A549 (cell line): ENCODE data around the gene TXNDC17. TPM values are rescaled to one million over a fixed set of nuclear protein-coding genes. Genes with fewer than 3 reads are reported as not detected.

Experiments used
- ATAC-seq, 2 experiments: fragments of 200-7000 bp in 1 of 2; fragments of >200 bp in 1 of 2; cut with Nextera tagmentation in 1 of 2; cut with Tn5 transposase in 1 of 2; 3 replicates each; pipeline versions ENCODE4 v1.8.0 to v1.9.1; 2018 to 2020; ENCODE audit warnings: mild to moderate bottlenecking in 1 of 2, moderate library complexity in 1 of 2
- CTCF ChIA-PET: fragments of 300-600 bp; sonication (Branson Sonifier 250); formaldehyde crosslinking; extraction: SDS; loops from one replicate; lab custom pipeline; 2021; ENCODE audit warnings: antibody characterized with exemption, inconsistent platforms; lab: Yijun Ruan, JAX
- POLR2A ChIA-PET: fragments of 350-600 bp; formaldehyde crosslinking; extraction: SDS; loops from one replicate; lab custom pipeline; 2021; ENCODE audit warnings: antibody characterized with exemption, inconsistent platforms; lab: Yijun Ruan, JAX
- DNase-seq, 2 experiments: peaks; one replicate each; pipeline versions ENCODE4 v3.0.0 to v3.0.0-alpha.2; 2011 to 2016; ENCODE audit warnings: low read depth in 1 of 2, low spot score in 1 of 2
- FAIRE-seq: peaks from 2 replicates; lab custom pipeline; 2011; peaks lifted over from hg19 to GRCh38; lab: Jason Lieb, UNC
- H3K27ac ChIP-seq, 2 experiments: fragments of >200 bp; sonication (Bioruptor Twin); formaldehyde crosslinking; 3 replicates each; pipeline ENCODE4 v1.5.1; 2016 to 2017
- H3K4me1 ChIP-seq: fragments of >200 bp; sonication (Bioruptor Twin); formaldehyde crosslinking; 3 replicates; pipeline ENCODE4 v1.6.1; 2016
- H3K4me2 ChIP-seq: fragments of >200 bp; sonication (Bioruptor Twin); formaldehyde crosslinking; 3 replicates; pipeline ENCODE4 v1.6.1; 2016
- H3K4me3 ChIP-seq: fragments of >200 bp; sonication (Bioruptor Twin); formaldehyde crosslinking; 3 replicates; pipeline ENCODE4 v1.5.1; 2016
- H3K9me3 ChIP-seq: fragments of >200 bp; sonication (Bioruptor Twin); formaldehyde crosslinking; 3 replicates; pipeline ENCODE4 v1.6.1; 2016
- CBX2 ChIP-seq: fragments of 200-600 bp; sonication (generic); IDR thresholded peaks from 2 replicates; pipeline ENCODE4 v1.6.1; 2016; ENCODE audit warnings: low read depth, mild to moderate bottlenecking, borderline replicate concordance
- CEBPB ChIP-seq, 2 experiments: fragments of >200 bp in 1 of 2; sonication (Bioruptor Twin) in 1 of 2; formaldehyde crosslinking in 1 of 2; IDR thresholded peaks; 2 replicates each; pipeline ENCODE4 v1.6.1; 2012 to 2016
- EHF ChIP-seq: fragments of 250-450 bp; sonication (Bioruptor Pico); IDR thresholded peaks from 2 replicates; pipeline ENCODE4 v1.5.0; 2020; ENCODE audit warnings: mild to moderate bottlenecking
- EHMT2 ChIP-seq: fragments of 200-600 bp; sonication (generic); IDR thresholded peaks from 2 replicates; pipeline ENCODE4 v1.6.1; 2016; ENCODE audit warnings: antibody characterized with exemption, low read depth, mild to moderate bottlenecking, moderate library complexity
- HDAC2 ChIP-seq: fragments of 200-600 bp; sonication (generic); IDR thresholded peaks from 2 replicates; pipeline ENCODE4 v1.6.1; 2016
- HEYL ChIP-seq: fragments of 250-450 bp; sonication (Bioruptor Pico); IDR thresholded peaks from 2 replicates; pipeline ENCODE4 v1.8.0; 2021; ENCODE audit warnings: mild to moderate bottlenecking, moderate library complexity
- HOXA7 ChIP-seq: fragments of 250-450 bp; sonication (Bioruptor Pico); IDR thresholded peaks from 2 replicates; pipeline ENCODE4 v1.5.0; 2020; ENCODE audit warnings: mild to moderate bottlenecking, moderate library complexity
- HOXB13 ChIP-seq: fragments of 250-450 bp; sonication (Bioruptor Pico); IDR thresholded peaks from 2 replicates; pipeline ENCODE4 v1.5.0; 2020; ENCODE audit warnings: low read depth, mild to moderate bottlenecking, moderate library complexity
- HOXB5 ChIP-seq: fragments of 250-450 bp; sonication (Bioruptor Pico); IDR thresholded peaks from 2 replicates; pipeline ENCODE4 v1.5.0; 2020; ENCODE audit warnings: mild to moderate bottlenecking, moderate library complexity
- JUN ChIP-seq, 2 experiments: fragments of >200 bp; sonication (Bioruptor Twin); formaldehyde crosslinking; IDR thresholded peaks; 2 replicates in 1 of 2; 3 replicates in 1 of 2; pipeline ENCODE4 v1.6.1; 2016 to 2017
- JUNB ChIP-seq: fragments of >200 bp; sonication (Bioruptor Twin); formaldehyde crosslinking; IDR thresholded peaks from 2 replicates; pipeline ENCODE4 v1.6.1; 2016
- KDM1A ChIP-seq: fragments of 200-600 bp; sonication (generic); IDR thresholded peaks from 2 replicates; pipeline ENCODE4 v1.6.1; 2016; ENCODE audit warnings: low read depth, mild to moderate bottlenecking
- KDM5A ChIP-seq: fragments of 200-600 bp; sonication (generic); IDR thresholded peaks from 2 replicates; pipeline ENCODE4 v1.6.1; 2016; ENCODE audit warnings: antibody characterized with exemption, mild to moderate bottlenecking
- NR3C1 ChIP-seq: fragments of >200 bp; sonication (Bioruptor Twin); formaldehyde crosslinking; IDR thresholded peaks from 3 replicates; pipeline ENCODE4 v1.6.1; 2017
- PHF8 ChIP-seq: fragments of 200-600 bp; sonication (generic); IDR thresholded peaks from 2 replicates; pipeline ENCODE4 v1.6.1; 2016; ENCODE audit warnings: low read depth, mild to moderate bottlenecking, antibody characterized with exemption, moderate library complexity, borderline replicate concordance
- POLR2A ChIP-seq: IDR thresholded peaks from 2 replicates; pipeline ENCODE4 v1.6.1; 2012; ENCODE audit warnings: mild to moderate bottlenecking, low read length
- RAD21 ChIP-seq, 2 experiments: fragments of >200 bp in 1 of 2; sonication (Bioruptor Twin) in 1 of 2; formaldehyde crosslinking in 1 of 2; IDR thresholded peaks in 1 of 2; conservative IDR thresholded peaks in 1 of 2; 2 replicates in 1 of 2; 3 replicates in 1 of 2; pipeline ENCODE4 v1.6.1; 2012 to 2018; ENCODE audit warnings: inconsistent platforms in 1 of 2
- RARB ChIP-seq: fragments of 250-450 bp; sonication (Bioruptor Pico); IDR thresholded peaks from 2 replicates; pipeline ENCODE4 v1.8.0; 2021; ENCODE audit warnings: mild to moderate bottlenecking, moderate library complexity
- RCOR1 ChIP-seq: fragments of 150-350 bp; IDR thresholded peaks from 2 replicates; pipeline ENCODE4 v1.6.1; 2014; ENCODE audit warnings: antibody characterized with exemption, low read length, low read depth
- RFX5 ChIP-seq: fragments of 450-650 bp; IDR thresholded peaks from 2 replicates; pipeline ENCODE4 v1.7.1; 2014; ENCODE audit warnings: antibody characterized with exemption, mild to moderate bottlenecking, moderate library complexity
- RNF2 ChIP-seq: fragments of 200-600 bp; sonication (generic); IDR thresholded peaks from 2 replicates; pipeline ENCODE4 v1.6.1; 2016; ENCODE audit warnings: low read depth, mild to moderate bottlenecking, antibody characterized with exemption, moderate library complexity, borderline replicate concordance
- SMC3 ChIP-seq: fragments of >200 bp; sonication (Bioruptor Twin); formaldehyde crosslinking; IDR thresholded peaks from 3 replicates; pipeline ENCODE4 v1.6.1; 2018; ENCODE audit warnings: inconsistent platforms
- SREBF2 ChIP-seq: fragments of 450-650 bp; IDR thresholded peaks from 2 replicates; pipeline ENCODE4 v1.6.1; 2014; ENCODE audit warnings: mild to moderate bottlenecking, moderate library complexity
- TFCP2L1 ChIP-seq: fragments of 250-450 bp; sonication (Bioruptor Pico); IDR thresholded peaks from 2 replicates; pipeline ENCODE4 v1.5.0; 2021; ENCODE audit warnings: mild to moderate bottlenecking
- TP53 ChIP-seq: fragments of 250-450 bp; sonication (Bioruptor Pico); IDR thresholded peaks from 2 replicates; pipeline ENCODE4 v1.5.0; 2021; ENCODE audit warnings: mild to moderate bottlenecking, moderate library complexity
- WGBS: methylation state at CpG from one replicate; pipeline ENCODE4 v1.1.6; 2017; ENCODE audit errors: missing lambda C conversion rate; 5-methylcytosine and 5-hydroxymethylcytosine counted together
- polyA plus RNA-seq, 4 experiments: library from polyadenylated mRNA; depleted of rRNA in 3 of 4; stranded (reverse); fragments of >200 nt; fragmentation: RNase III in 1 of 4; extraction: RNeasy Plus Mini Kit Qiagen cat#74134 plus additional on column Dnase treatment in 1 of 4; gene quantifications; 2 replicates in 3 of 4; 3 replicates in 1 of 4; pipeline ENCODE4 v1.2.3, GENCODE V29; 2011 to 2017
- TF ChIP-seq, protein P1 (sequence below): IDR thresholded peaks from 2 replicates; pipeline ENCODE4 v1.6.1; 2012; ENCODE audit warnings: low read depth, borderline replicate concordance
- TF ChIP-seq, protein P2 (sequence below): fragments of 450-650 bp; IDR thresholded peaks from 2 replicates; pipeline ENCODE4 v1.6.1; 2014; ENCODE audit warnings: antibody characterized with exemption
- TF ChIP-seq, protein P3 (sequence below): IDR thresholded peaks from 2 replicates; pipeline ENCODE4 v1.6.1; 2012
- TF ChIP-seq, protein P4 (sequence below): fragments of >200 bp; sonication (Bioruptor Twin); formaldehyde crosslinking; IDR thresholded peaks from 2 replicates; pipeline ENCODE4 v1.6.1; 2016

Gene TXNDC17
- polyA plus RNA-seq, 2 of the 4 experiments (the other 2 are of a cell fraction) = 572 to 621 TPM

DNA sequence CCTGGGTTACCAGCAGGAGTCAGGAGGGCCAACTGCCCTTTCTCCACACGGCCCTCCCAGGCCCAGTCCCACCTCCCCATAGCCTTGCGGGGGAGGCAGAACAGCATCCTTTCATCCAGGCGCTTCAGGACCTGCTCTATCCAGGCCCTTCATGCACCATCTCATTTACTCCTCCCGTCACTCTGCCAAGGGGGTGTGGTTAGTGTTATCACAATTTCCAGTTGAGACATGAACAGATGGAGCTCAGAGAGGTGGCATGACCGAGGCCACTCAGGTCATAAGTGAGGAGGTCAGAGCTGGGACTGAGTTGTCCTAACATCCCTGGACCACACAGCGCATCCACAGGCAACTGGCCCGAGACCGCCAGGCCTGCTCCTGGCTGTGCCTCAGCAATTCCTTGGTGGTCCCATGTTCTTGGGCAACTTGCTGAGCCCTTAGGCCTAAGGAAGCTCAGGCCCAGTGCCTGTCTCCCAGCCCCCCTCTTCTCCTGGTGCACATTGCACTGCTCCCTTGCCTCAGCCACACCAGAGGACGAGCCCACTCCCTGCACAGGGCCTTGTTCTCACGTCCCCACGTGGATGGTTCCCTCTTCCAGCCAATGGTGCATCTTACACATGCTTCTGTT is 34.5 kb downstream of the TXNDC17 start:
- no peak overlapping the region for H3K4me2 ChIP-seq
- FAIRE-seq = no peak
- TF ChIP-seq RARB (CRISPR knock-in tag) (no peak), KDM5A (no peak), POLR2A (no peak), RNF2 (no peak), JUN (IDR thresholded peaks at IDR 0.05) (no peak), TP53 (no peak), SMC3 (no peak), JUNB (no peak), RFX5 (no peak), CBX2 (no peak), EHMT2 (no peak), RCOR1 (no peak), HOXA7 (CRISPR knock-in tag) (no peak), CEBPB (IDR thresholded peaks at IDR 0.05) (no peak)
- TF ChIP-seq, protein P1, sequence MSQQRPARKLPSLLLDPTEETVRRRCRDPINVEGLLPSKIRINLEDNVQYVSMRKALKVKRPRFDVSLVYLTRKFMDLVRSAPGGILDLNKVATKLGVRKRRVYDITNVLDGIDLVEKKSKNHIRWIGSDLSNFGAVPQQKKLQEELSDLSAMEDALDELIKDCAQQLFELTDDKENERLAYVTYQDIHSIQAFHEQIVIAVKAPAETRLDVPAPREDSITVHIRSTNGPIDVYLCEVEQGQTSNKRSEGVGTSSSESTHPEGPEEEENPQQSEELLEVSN = no peak
- TF ChIP-seq, protein P2, sequence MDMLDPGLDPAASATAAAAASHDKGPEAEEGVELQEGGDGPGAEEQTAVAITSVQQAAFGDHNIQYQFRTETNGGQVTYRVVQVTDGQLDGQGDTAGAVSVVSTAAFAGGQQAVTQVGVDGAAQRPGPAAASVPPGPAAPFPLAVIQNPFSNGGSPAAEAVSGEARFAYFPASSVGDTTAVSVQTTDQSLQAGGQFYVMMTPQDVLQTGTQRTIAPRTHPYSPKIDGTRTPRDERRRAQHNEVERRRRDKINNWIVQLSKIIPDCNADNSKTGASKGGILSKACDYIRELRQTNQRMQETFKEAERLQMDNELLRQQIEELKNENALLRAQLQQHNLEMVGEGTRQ = no peak
- ATAC-seq = no peak
- DNase-seq = no peak
- WGBS = 62% methylated on average over 11 of the region's 11 CpGs
- CTCF ChIA-PET = interaction anchor here (1.1 to 5.3 kb wide), 3 partner anchors 8 to 329 kb away, joined by 4 to 62 read pairs (median 7); no protein-coding TSS in a partner anchor
- no peak overlapping the region for H3K4me3 ChIP-seq
- no peak overlapping the region for H3K27ac ChIP-seq
- POLR2A ChIA-PET = no interaction called here
- peaks cover 10% of the 10 kb centered on the region; the same call in 2 of the 3 replicates for H3K4me1 ChIP-seq
- H3K9me3 ChIP-seq = no peaks in the 10 kb centered on the region

DNA sequence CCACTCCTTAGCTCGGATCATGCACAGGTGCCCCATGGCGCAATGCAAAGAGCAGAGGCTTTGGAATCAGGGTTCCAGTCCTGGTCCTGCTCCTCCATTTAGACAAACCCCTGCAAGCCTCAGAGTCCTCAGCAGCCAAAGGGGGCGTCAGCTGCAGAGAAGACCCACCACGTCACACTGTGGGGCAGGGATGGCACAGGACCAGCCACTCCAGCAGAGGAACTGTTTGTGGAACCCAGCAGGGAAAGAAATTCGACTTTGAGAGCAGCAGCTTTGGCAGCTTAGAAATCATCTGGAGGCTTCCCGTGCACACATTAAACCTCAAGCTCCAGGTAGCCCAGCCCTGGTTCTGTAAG is 35.9 kb downstream of the TXNDC17 start:
- FAIRE-seq = no peak
- no peak overlapping the region for H3K4me2 ChIP-seq
- no peaks in the 10 kb centered on the region for H3K9me3 ChIP-seq
- no peak for TF ChIP-seq JUNB
- no peak for TF ChIP-seq JUN (IDR thresholded peaks at IDR 0.05)
- no peak for TF ChIP-seq HDAC2
- no peak for TF ChIP-seq KDM1A
- no peak for TF ChIP-seq PHF8
- no peak for TF ChIP-seq HOXA7 (CRISPR knock-in tag)
- TF ChIP-seq, protein P3, sequence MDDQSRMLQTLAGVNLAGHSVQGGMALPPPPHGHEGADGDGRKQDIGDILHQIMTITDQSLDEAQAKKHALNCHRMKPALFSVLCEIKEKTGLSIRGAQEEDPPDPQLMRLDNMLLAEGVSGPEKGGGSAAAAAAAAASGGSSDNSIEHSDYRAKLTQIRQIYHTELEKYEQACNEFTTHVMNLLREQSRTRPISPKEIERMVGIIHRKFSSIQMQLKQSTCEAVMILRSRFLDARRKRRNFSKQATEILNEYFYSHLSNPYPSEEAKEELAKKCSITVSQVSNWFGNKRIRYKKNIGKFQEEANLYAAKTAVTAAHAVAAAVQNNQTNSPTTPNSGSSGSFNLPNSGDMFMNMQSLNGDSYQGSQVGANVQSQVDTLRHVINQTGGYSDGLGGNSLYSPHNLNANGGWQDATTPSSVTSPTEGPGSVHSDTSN = no peak
- no peak for TF ChIP-seq SREBF2
- no peak for TF ChIP-seq HOXB5 (CRISPR knock-in tag)
- no peak for TF ChIP-seq RAD21 (conservative IDR thresholded peaks at IDR 0.05 in 1 of 2, IDR thresholded peaks at IDR 0.05 in 1 of 2)
- TF ChIP-seq NR3C1 = no peak
- TF ChIP-seq HEYL (CRISPR knock-in tag) = no peak
- TF ChIP-seq CEBPB (IDR thresholded peaks at IDR 0.05) = no peak
- TF ChIP-seq, protein P4, sequence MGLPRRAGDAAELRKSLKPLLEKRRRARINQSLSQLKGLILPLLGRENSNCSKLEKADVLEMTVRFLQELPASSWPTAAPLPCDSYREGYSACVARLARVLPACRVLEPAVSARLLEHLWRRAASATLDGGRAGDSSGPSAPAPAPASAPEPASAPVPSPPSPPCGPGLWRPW = no peak
- no peak for TF ChIP-seq EHF
- TF ChIP-seq HOXB13 = no peak
- TF ChIP-seq TFCP2L1 (CRISPR knock-in tag) = no peak
- WGBS = 50% methylated on average over 6 of the region's 6 CpGs
- no peak overlapping the region for H3K27ac ChIP-seq
- H3K4me3 ChIP-seq = no peak overlapping the region
- no peak for DNase-seq
- no peak for ATAC-seq
- CTCF ChIA-PET = interaction anchor here (0.7 to 5.3 kb wide), 9 partner anchors 9 to 369 kb away, joined by 3 to 62 read pairs (median 3); no protein-coding TSS in a partner anchor
- POLR2A ChIA-PET = no interaction called here
- peaks cover 10% of the 10 kb centered on the region; the same call in 2 of the 3 replicates for H3K4me1 ChIP-seq
